HL-60 (cell line): Measurements from ENCODE around the gene GNPTG.
A peak's percentile ranks its signal among the peaks of the same experiment; 100 is the strongest.

Experiments used
- DNase-seq, 2 experiments: peaks; one replicate each; pipeline ENCODE4 v3.0.0-alpha.2; 2010 to 2020; ENCODE audit warnings: low read depth in 1 of 2, low spot score in 1 of 2
- H3K27ac ChIP-seq: fragments of 250-450 bp; sonication (Bioruptor Pico); replicated peaks from 2 replicates; pipeline ENCODE4 v1.5.1; 2020; ENCODE audit warnings: mild to moderate bottlenecking, moderate library complexity
- H3K27me3 ChIP-seq: fragments of 250-450 bp; sonication (Bioruptor Pico); 2 replicates; pipeline ENCODE4 v1.5.1; 2021; ENCODE audit warnings: mild to moderate bottlenecking, moderate library complexity; ENCODE audit not compliant: insufficient read depth, poor library complexity, severe bottlenecking
- H3K4me3 ChIP-seq: replicated peaks from 2 replicates; pipeline ENCODE4 v1.5.1; 2011; ENCODE audit warnings: mild to moderate bottlenecking, control low read depth, low read length; ENCODE audit not compliant: insufficient read depth
- CTCF ChIP-seq: IDR thresholded peaks from one replicate; pipeline ENCODE4 v1.5.1; 2011; ENCODE audit warnings: low read length, control low read depth, inconsistent platforms; ENCODE audit not compliant: insufficient read depth
- GABPA ChIP-seq: IDR thresholded peaks from 2 replicates; pipeline ENCODE4 v1.6.1; 2012; ENCODE audit warnings: low read depth
- POLR2AphosphoS5 ChIP-seq: IDR thresholded peaks from 2 replicates; pipeline ENCODE4 v1.6.1; 2012; ENCODE audit warnings: low read depth
- SPI1 ChIP-seq: IDR thresholded peaks from 2 replicates; pipeline ENCODE4 v1.6.1; 2012; ENCODE audit warnings: low read depth, mild to moderate bottlenecking, borderline replicate concordance
- TF ChIP-seq, protein P1 (sequence below): IDR thresholded peaks from 2 replicates; pipeline ENCODE4 v1.6.1; 2012; ENCODE audit warnings: low read depth; ENCODE audit not compliant: insufficient replicate concordance

The GNPTG gene

GRCh38 chr16:1340730-1341494, 10.8 kb upstream of the GNPTG start:
- TF ChIP-seq SPI1, result peak; percentile 38; the same call in 1 of the 2 replicates
- TF ChIP-seq, protein P1, sequence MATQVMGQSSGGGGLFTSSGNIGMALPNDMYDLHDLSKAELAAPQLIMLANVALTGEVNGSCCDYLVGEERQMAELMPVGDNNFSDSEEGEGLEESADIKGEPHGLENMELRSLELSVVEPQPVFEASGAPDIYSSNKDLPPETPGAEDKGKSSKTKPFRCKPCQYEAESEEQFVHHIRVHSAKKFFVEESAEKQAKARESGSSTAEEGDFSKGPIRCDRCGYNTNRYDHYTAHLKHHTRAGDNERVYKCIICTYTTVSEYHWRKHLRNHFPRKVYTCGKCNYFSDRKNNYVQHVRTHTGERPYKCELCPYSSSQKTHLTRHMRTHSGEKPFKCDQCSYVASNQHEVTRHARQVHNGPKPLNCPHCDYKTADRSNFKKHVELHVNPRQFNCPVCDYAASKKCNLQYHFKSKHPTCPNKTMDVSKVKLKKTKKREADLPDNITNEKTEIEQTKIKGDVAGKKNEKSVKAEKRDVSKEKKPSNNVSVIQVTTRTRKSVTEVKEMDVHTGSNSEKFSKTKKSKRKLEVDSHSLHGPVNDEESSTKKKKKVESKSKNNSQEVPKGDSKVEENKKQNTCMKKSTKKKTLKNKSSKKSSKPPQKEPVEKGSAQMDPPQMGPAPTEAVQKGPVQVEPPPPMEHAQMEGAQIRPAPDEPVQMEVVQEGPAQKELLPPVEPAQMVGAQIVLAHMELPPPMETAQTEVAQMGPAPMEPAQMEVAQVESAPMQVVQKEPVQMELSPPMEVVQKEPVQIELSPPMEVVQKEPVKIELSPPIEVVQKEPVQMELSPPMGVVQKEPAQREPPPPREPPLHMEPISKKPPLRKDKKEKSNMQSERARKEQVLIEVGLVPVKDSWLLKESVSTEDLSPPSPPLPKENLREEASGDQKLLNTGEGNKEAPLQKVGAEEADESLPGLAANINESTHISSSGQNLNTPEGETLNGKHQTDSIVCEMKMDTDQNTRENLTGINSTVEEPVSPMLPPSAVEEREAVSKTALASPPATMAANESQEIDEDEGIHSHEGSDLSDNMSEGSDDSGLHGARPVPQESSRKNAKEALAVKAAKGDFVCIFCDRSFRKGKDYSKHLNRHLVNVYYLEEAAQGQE, result no peak
- DNase-seq, result no peak

GRCh38 chr16:1341495-1342420, 10.0 kb upstream of the GNPTG start:
- Histone ChIP-seq H3K4me3 (no peak overlapping the region), H3K27me3 (peaks cover 19% of the 10 kb centered on the region), H3K27ac (no peak overlapping the region)
- no peak for DNase-seq
- TF ChIP-seq SPI1 (no peak), POLR2AphosphoS5 (no peak), CTCF (no peak), GABPA (no peak)
- TF ChIP-seq, protein P1, result no peak

More at GRCh38 chr16:1340730-1341494, 10.8 kb upstream of the GNPTG start:
- no peak overlapping the region for H3K27ac ChIP-seq
- H3K27me3 ChIP-seq, result peaks cover 27% of the 10 kb centered on the region
- H3K4me3 ChIP-seq, result no peak overlapping the region

DNA sequence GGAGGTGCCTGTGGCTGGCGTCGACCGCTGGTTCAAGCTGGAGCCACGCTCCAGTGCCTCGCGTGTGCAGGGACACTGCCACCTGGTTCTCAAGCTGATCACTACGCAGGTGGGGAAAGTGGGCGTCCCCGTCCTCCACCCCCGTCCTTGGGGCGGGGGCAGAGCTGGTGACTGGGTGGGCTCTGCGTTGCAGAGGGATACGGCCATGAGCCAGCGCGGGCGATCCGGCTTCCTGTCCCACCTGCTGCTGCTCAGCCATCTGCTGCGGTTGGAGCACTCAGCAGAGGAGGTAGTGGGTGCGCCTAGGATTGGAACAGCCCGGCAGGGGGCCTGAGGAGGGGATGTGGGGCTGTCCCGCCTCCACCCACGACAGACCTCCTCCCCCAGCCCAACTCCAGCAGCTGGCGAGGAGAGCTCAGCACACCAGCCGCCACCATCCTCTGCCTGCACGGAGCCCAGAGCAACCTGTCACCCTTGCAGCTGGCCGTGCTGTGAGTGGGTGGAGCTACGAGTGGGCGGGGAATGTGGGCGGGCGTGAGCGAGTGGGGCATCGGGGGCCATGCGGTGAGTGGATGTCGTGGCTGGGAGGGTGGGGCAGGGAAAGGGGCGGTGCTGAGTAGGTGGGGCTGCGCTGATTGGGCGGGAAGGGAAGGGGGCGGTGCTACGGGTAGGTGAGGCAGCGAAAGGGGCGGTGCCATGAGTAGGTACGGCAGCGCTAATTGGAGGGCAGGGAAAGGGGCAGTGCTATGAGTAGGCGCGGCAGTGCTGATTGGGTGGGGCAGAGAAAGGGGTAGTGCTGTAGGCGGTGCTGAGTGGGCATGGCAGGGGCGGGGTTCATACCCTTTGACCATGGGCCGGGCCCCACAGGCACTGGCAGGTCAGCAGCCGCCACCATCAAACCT, 9.0 kb upstream of the GNPTG start:
- H3K27me3 ChIP-seq, result peaks cover 12% of the 10 kb centered on the region
- TF ChIP-seq CTCF, result no peak
- 0 out of 2 replicates have a peak, but pooled peaks have one; percentile 20 for TF ChIP-seq POLR2AphosphoS5
- TF ChIP-seq, protein P1, result no peak
- TF ChIP-seq GABPA, result no peak
- TF ChIP-seq SPI1, result peak; percentile 46; the same call in 1 of the 2 replicates
- H3K4me3 ChIP-seq, result peak overlapping the region; percentile 1; the same call in 1 of the 2 replicates
- no peak overlapping the region for H3K27ac ChIP-seq
- DNase-seq, result peak; percentile 95 to 98
